Left renal cortex interstitium (tissue), 4 donors: ENCODE data around the gene SPTSSB. TPM values are rescaled to one million over a fixed set of nuclear protein-coding genes. Genes with fewer than 3 reads are reported as not detected.

ENCODE experiments used
- DNase-seq, 4 donors: peaks; one replicate each; pipeline ENCODE4 v3.0.0-alpha.2; 2013; ENCODE audit warnings: low read depth in 4 of 4, low spot score in 2 of 4, missing footprints in 1 of 4
- polyA plus RNA-seq, 4 donors: library from polyadenylated mRNA; unstranded; fragments of 120-200 nt; gene quantifications; one replicate each; pipeline ENCODE4 v1.2.1, GENCODE V29; 2013; ENCODE audit not compliant: insufficient read length in 4 of 4

Gene SPTSSB
- polyA plus RNA-seq, 4 donors: 2.4 to 6.0 (median 4.8) TPM

DNA sequence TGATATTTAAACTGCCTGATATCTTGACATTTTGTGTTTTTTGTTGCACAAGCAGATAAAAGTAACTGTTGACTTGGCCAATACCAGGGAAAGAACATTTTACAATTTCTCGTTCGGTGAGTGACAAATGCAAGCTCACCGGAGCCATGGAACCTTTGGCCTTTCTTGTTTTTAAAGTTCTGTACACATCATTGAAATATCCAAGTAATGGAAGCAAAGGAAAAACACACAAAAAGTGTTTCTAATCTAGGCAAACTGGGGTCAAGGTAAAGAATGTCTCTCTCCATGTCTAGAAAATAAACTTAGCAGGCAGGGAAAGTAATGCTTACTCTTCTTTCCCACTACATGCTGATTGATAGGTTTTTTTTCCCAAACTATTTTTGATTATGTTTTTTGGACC, 27.8 kb downstream of the SPTSSB start:
- DNase-seq: no peak

- DNase-seq: no peak
Measured at GRCh38 chr3:161342629-161343028, 28.7 kb downstream of the SPTSSB start.

GRCh38 chr3:161339517-161340500, 31.5 kb downstream of the SPTSSB start:
- DNase-seq: no peak

DNA sequence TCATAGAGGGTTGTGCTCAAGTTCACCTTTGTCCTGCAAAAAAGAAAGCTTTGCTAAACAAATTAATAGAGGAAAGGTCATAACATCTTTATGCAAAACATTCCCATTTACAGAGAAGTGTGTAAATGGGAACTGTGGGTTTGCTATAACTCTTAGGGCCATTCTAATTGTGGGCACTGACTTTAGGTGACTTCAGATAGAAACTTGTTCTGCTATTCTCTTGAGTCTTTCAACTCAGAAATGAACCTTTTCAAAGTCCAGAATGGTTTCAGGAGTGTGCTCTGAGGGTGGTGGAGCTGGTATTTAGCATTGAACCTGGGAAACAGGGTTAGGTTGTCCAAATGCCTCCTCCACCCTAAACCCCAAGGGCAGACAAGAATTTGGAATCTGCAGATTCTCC, 34.0 kb downstream of the SPTSSB start:
- DNase-seq: no peak

- DNase-seq: no peak
Measured at GRCh38 chr3:161336661-161337060, 34.7 kb downstream of the SPTSSB start.

- DNase-seq: no peak
Measured at GRCh38 chr3:161333696-161334095, 37.6 kb downstream of the SPTSSB start.

- DNase-seq: no peak
Measured at GRCh38 chr3:161332792-161333191, 38.5 kb downstream of the SPTSSB start.

DNA sequence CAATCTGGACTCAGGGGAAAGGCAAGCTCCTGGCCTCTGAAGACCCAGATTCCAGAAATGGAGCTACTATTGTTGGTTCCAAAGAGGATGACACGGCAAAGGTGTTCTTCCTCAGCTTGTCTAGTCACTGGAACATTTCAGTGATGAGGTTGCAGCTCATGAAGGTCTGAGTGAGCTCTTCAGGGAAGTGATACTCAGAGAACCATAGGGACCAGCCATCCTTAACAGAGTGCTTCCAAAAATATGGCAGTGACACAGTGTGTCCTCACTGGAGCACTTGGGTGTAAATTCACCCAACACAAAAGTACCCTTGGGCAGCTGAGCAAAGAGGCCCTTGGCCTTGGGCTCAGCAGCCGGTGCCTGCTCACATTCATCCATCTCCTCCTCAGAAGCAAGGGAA, 46.3 kb downstream of the SPTSSB start:
- DNase-seq: no peak

DNA sequence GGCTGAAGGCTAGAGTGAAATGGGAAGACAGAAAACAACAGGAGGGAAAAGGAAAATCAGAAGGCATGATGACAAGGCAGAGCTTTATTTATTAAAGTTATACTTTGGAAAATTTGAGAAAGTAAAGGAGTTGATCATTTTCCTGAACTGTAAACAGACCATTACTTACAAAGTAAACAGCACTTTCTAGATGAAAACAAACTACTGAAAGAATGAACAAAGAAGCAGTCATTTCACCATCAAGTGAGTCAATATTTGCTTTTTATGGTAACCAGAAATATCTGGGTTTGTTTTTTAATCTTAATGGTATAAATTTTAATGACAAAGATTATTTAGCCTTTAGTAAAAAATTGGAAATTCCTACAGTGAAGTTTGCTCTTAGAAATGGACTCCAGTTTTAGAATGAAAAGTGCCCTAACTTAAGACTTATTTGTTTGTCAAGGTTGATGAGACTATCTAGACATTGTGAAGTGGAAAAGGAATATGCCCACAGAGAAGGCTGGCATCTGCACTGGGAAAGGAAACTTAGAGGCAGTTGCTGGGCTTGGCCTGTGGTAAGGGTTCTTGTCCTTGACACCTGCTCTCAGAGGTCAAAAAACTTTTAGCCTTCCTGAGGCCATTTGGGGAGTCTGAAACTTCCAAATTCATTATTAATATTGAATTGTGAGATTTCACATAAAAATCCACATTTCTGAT, 47.2 kb downstream of the SPTSSB start:
- DNase-seq: no peak

GRCh38 chr3:161322781-161323568, 48.3 kb downstream of the SPTSSB start:
- no peak for DNase-seq

DNA sequence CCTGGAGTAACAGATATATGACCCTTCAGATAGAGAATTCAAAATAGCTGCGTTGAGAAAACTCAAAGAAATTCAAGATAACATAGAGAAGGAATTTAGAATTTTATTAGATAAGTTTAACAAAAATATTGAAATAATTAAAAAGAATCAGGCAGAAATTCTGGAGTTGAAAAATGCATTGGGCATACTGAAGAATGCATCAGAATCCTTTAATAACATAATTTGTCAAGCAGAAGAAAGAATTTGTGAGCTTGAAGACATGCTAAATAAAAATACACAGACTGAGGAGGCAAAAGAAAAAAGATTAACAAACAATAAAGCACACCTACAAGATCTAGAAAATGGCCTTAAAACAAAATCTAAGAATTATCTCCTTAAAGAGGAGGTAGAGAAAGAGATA, 50.5 kb downstream of the SPTSSB start:
- DNase-seq: no peak

GRCh38 chr3:161319867-161320266, 51.5 kb downstream of the SPTSSB start:
- no peak for DNase-seq

DNA sequence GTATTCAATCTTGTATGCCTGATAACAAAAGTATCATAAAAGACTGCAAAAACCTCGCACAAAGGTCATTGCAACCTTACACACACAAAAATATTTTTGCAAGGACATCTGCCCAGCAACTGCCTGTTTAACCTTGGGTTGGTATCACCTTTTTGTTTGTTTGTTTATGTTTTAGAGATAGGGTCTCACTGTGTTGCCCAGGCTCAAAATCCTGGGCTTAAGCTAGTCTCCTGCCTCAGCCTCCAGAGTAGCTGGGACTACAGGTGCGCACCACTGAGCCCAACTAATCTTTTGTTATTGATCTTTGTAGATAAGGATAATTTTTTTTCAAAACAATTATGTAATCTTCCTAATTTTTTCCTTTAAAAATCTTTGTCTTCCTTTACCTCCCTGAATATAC, 54.2 kb downstream of the SPTSSB start:
- no peak for DNase-seq

- DNase-seq: no peak
Measured at GRCh38 chr3:161316006-161316689, 55.2 kb downstream of the SPTSSB start.

- DNase-seq: no peak
Measured at GRCh38 chr3:161314836-161315395, 56.4 kb downstream of the SPTSSB start.

DNA sequence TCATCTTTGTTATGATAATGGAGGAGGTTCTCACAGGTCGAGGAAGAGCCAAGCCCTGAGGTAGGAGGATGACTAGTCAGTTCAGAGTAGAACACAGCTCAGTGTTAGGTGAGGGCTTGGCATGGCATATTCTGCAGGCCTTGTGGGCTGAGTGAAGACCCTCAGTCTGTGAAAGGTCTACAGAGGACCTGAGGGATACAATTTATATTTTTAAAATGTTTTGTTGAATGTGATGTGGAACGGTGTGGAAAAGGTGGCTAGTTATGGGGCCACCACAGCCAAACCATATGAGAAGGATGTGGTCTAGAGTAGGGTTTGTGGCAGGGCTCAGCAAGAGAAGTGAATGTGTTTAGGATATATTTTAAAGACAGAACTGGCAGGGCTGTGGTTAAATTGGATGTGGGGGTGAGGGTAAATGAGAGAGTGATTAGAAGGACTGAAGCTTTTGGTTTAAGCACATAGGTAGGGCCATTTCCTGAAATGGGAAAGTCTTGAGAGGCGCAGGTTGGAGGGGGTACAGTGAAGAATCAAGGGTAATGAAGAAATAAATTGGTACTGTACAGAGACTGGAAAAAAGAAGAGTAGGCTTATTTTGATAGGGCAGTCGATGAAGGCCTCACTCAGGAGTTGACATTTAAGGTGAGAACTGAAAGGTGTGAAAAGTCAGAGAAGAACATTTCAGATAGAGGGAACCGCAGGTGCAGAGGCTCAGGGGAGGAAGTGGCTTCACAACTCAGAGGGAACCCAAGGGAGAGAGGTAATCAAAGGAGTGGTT, 60.5 kb downstream of the SPTSSB start:
- no peak for DNase-seq

GRCh38 chr3:161305095-161305991, 66.0 kb downstream of the SPTSSB start:
- DNase-seq: no peak

DNA sequence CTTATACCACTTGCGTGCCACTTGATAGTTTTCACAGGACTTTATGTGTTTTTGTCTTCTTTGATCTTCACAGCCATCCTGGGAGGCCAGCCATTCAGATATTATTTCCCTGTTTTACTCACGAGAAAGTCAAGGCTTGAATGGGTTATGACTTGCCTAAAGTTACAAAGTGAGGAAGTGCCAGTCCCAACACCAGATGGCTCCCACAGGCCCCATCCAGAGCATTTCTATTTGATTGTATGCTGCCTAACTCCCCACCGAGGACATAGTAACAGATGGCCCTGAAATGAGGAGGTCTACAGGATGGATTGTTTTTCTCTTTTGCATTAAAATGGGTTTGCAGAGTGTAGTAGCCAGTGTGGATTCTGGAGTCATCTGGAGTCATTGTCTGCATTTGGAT, 74.5 kb downstream of the SPTSSB start:
- DNase-seq: no peak
